Inferior parietal cortex (tissue), 1 donor: Measurements from ENCODE around the gene ALOX15.
"Not testable (repeated sequence)": the region's sequence is repeated elsewhere in the genome, so short reads cannot be mapped to it uniquely, and the experiment has no call there.

Experiments
- DNase-seq: peaks from one replicate; pipeline ENCODE4 v3.0.0-alpha.2; 2016; ENCODE audit errors: extremely low spot score

The ALOX15 gene

GRCh38 chr17:4641297-4642195 is at the start of gene ALOX15:
Gene ALOX15 (minus strand): TSS chr17:4641678. CDS start chr17:4641651, 27 bp downstream.
- DNase-seq = no peak

GRCh38 chr17:4690745-4691144 is 49.3 kb upstream of the ALOX15 start:
- DNase-seq = no peak

GRCh38 chr17:4689872-4690271 is 48.4 kb upstream of the ALOX15 start:
- DNase-seq = not testable (repeated sequence)

- DNase-seq = not testable (repeated sequence)
Observed at GRCh38 chr17:4683739-4684138, 42.3 kb upstream of the ALOX15 start.

GRCh38 chr17:4679658-4680057 is 38.2 kb upstream of the ALOX15 start:
- no peak for DNase-seq

- no peak for DNase-seq
Observed at GRCh38 chr17:4678448-4679026, 37.1 kb upstream of the ALOX15 start.

- DNase-seq = no peak
Observed at GRCh38 chr17:4676791-4677190, 35.3 kb upstream of the ALOX15 start.

- DNase-seq = no peak
Observed at GRCh38 chr17:4675791-4676190, 34.3 kb upstream of the ALOX15 start.

- no peak for DNase-seq
Observed at GRCh38 chr17:4674685-4674998, 33.2 kb upstream of the ALOX15 start.

- no peak for DNase-seq
Observed at GRCh38 chr17:4673986-4674684, 32.7 kb upstream of the ALOX15 start.

- no peak for DNase-seq
Observed at GRCh38 chr17:4673169-4673568, 31.7 kb upstream of the ALOX15 start.

GRCh38 chr17:4672751-4673150 is 31.3 kb upstream of the ALOX15 start:
- no peak for DNase-seq

GRCh38 chr17:4672055-4672630 is 30.7 kb upstream of the ALOX15 start:
- no peak for DNase-seq

GRCh38 chr17:4667166-4667565 is 25.7 kb upstream of the ALOX15 start:
- DNase-seq = no peak

GRCh38 chr17:4666296-4666695 is 24.8 kb upstream of the ALOX15 start:
- DNase-seq = no peak

GRCh38 chr17:4665027-4665426 is 23.5 kb upstream of the ALOX15 start:
- no peak for DNase-seq

GRCh38 chr17:4664230-4664629 is 22.8 kb upstream of the ALOX15 start:
- DNase-seq = no peak

- DNase-seq = no peak
Observed at GRCh38 chr17:4663711-4664110, 22.2 kb upstream of the ALOX15 start.

GRCh38 chr17:4658478-4659305 is 17.2 kb upstream of the ALOX15 start:
- DNase-seq = no peak

- no peak for DNase-seq
Observed at GRCh38 chr17:4657678-4658077, 16.2 kb upstream of the ALOX15 start.

GRCh38 chr17:4655933-4656332 is 14.5 kb upstream of the ALOX15 start:
- DNase-seq = not testable (repeated sequence)

GRCh38 chr17:4652997-4653396 is 11.5 kb upstream of the ALOX15 start:
- DNase-seq = no peak
